GM12878 (cell line): Measurements from ENCODE around the gene CCDC57.
A peak's percentile ranks its signal among the peaks of the same experiment; 100 is the strongest.

ENCODE experiments used
- CTCF ChIP-seq, 3 experiments: IDR thresholded peaks in 2 of 3; conservative IDR thresholded peaks in 1 of 3; 2 replicates each; pipeline ENCODE4 v1.5.1; 2011; ENCODE audit warnings: low read depth in 3 of 3, low read length in 3 of 3, mild to moderate bottlenecking in 3 of 3, control low read depth in 2 of 3, moderate library complexity in 2 of 3, inconsistent platforms in 1 of 3, mixed read lengths in 1 of 3; ENCODE audit not compliant: control insufficient read depth in 2 of 3, insufficient read depth in 1 of 3; ENCODE audit errors: extremely low read depth in 1 of 3
- FOS ChIP-seq: IDR thresholded peaks from 3 replicates; pipeline ENCODE4 v1.6.1; 2011; ENCODE audit warnings: borderline replicate concordance; ENCODE audit not compliant: insufficient read length; ENCODE audit errors: extremely low read depth
- FOXK2 ChIP-seq: fragments of 450-650 bp; IDR thresholded peaks from 2 replicates; pipeline ENCODE4 v1.6.1; 2017; ENCODE audit warnings: mild to moderate bottlenecking, moderate library complexity
- NR2C2 ChIP-seq: IDR thresholded peaks from 2 replicates; pipeline ENCODE4 v1.6.1; 2011; ENCODE audit warnings: borderline replicate concordance, low read depth; ENCODE audit not compliant: control insufficient read depth, insufficient read length
- POLR2A ChIP-seq: IDR thresholded peaks from 2 replicates; pipeline ENCODE4 v1.6.1; 2011; ENCODE audit warnings: low read depth, mild to moderate bottlenecking, low read length
- POLR2AphosphoS5 ChIP-seq: IDR thresholded peaks from 2 replicates; pipeline ENCODE4 v1.6.1; 2011; ENCODE audit warnings: mild to moderate bottlenecking, low read length, inconsistent platforms
- RAD21 ChIP-seq: IDR thresholded peaks from 2 replicates; pipeline ENCODE4 v1.6.1; 2011; ENCODE audit warnings: mild to moderate bottlenecking, low read depth, low read length, moderate library complexity; ENCODE audit not compliant: insufficient read depth
- TAF1 ChIP-seq: IDR thresholded peaks from 2 replicates; pipeline ENCODE4 v1.6.1; 2011; ENCODE audit warnings: mild to moderate bottlenecking, low read depth, low read length, borderline replicate concordance
- TCF7 ChIP-seq: IDR thresholded peaks from 2 replicates; pipeline ENCODE4 v1.6.1; 2014; ENCODE audit warnings: antibody characterized with exemption, borderline replicate concordance
- TF ChIP-seq, protein P1 (sequence below): fragments of 450-650 bp; IDR thresholded peaks from 2 replicates; pipeline ENCODE4 v1.6.1; 2017; ENCODE audit warnings: low read depth, mild to moderate bottlenecking, moderate library complexity
- TF ChIP-seq, protein P2 (sequence below): IDR thresholded peaks from 2 replicates; pipeline ENCODE4 v1.6.1; 2012; ENCODE audit warnings: mild to moderate bottlenecking, low read depth, low read length

DNA sequence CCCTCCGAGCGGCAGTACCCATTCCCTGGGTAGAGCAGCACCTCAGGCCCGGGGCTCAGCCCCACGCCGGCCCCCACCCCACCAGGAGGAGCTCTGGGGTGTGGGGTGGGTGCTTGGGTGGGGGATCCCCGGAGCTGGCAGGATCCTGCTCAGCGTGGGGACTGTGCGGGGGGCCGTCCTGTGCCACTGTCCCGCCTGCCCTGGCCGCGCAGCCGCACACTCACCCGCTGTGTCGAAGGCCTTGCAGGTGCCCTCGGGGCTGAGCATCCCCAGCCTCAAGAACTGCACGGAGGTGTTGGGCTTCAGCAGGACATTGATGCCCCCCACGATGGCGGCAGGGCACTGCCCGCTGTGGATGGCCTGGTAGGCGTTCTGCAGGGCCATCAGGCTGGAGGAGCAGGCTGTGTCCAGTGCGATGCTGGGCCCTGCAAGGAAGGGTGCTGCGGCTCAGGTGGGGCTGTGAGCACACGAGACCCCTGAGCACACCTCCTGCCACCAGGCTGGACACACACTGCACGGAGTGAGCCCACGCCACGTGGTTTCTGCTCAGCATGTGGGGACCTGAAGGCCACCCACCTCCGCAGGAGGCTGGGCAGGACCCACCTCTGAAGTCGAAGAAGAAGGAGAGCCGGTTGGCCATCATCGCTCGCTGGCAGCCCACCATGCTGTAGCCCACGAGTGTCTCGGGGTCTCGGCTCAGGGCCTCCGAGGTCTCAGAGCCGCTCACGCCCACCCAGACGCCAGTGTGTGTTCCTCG lies 119.5 kb downstream of the CCDC57 start:
- TF ChIP-seq, protein P1, sequence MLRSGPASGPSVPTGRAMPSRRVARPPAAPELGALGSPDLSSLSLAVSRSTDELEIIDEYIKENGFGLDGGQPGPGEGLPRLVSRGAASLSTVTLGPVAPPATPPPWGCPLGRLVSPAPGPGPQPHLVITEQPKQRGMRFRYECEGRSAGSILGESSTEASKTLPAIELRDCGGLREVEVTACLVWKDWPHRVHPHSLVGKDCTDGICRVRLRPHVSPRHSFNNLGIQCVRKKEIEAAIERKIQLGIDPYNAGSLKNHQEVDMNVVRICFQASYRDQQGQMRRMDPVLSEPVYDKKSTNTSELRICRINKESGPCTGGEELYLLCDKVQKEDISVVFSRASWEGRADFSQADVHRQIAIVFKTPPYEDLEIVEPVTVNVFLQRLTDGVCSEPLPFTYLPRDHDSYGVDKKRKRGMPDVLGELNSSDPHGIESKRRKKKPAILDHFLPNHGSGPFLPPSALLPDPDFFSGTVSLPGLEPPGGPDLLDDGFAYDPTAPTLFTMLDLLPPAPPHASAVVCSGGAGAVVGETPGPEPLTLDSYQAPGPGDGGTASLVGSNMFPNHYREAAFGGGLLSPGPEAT = no peak
- TF ChIP-seq RAD21 (no peak), POLR2AphosphoS5 (no peak), CTCF (IDR thresholded peaks at IDR 0.05 in 2 of 3, conservative IDR thresholded peaks at IDR 0.05 in 1 of 3; ENCODE audit: control insufficient read depth in 2 of 3, extremely low read depth in 1 of 3, insufficient read depth in 1 of 3, low read depth in 3 of 3, low read length in 3 of 3) (no peak), FOXK2 (no peak), TAF1 (no peak), TCF7 (no peak), FOS (no peak), NR2C2 (no peak), POLR2A (peak; percentile 59; the same call in 1 of the 2 replicates)
- TF ChIP-seq, protein P2, sequence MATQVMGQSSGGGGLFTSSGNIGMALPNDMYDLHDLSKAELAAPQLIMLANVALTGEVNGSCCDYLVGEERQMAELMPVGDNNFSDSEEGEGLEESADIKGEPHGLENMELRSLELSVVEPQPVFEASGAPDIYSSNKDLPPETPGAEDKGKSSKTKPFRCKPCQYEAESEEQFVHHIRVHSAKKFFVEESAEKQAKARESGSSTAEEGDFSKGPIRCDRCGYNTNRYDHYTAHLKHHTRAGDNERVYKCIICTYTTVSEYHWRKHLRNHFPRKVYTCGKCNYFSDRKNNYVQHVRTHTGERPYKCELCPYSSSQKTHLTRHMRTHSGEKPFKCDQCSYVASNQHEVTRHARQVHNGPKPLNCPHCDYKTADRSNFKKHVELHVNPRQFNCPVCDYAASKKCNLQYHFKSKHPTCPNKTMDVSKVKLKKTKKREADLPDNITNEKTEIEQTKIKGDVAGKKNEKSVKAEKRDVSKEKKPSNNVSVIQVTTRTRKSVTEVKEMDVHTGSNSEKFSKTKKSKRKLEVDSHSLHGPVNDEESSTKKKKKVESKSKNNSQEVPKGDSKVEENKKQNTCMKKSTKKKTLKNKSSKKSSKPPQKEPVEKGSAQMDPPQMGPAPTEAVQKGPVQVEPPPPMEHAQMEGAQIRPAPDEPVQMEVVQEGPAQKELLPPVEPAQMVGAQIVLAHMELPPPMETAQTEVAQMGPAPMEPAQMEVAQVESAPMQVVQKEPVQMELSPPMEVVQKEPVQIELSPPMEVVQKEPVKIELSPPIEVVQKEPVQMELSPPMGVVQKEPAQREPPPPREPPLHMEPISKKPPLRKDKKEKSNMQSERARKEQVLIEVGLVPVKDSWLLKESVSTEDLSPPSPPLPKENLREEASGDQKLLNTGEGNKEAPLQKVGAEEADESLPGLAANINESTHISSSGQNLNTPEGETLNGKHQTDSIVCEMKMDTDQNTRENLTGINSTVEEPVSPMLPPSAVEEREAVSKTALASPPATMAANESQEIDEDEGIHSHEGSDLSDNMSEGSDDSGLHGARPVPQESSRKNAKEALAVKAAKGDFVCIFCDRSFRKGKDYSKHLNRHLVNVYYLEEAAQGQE = no peak
